ENCODE results near the gene POLH.
A peak's percentile ranks its signal among the peaks of the same experiment; 100 is the strongest.
"Not testable (repeated sequence)": the region's sequence is repeated elsewhere in the genome, so short reads cannot be mapped to it uniquely, and the experiment has no call there.

POLH gene
- total RNA-seq, result 5.4 to 28.1 (median 20.3) reads per million in 17 experiments

DNA sequence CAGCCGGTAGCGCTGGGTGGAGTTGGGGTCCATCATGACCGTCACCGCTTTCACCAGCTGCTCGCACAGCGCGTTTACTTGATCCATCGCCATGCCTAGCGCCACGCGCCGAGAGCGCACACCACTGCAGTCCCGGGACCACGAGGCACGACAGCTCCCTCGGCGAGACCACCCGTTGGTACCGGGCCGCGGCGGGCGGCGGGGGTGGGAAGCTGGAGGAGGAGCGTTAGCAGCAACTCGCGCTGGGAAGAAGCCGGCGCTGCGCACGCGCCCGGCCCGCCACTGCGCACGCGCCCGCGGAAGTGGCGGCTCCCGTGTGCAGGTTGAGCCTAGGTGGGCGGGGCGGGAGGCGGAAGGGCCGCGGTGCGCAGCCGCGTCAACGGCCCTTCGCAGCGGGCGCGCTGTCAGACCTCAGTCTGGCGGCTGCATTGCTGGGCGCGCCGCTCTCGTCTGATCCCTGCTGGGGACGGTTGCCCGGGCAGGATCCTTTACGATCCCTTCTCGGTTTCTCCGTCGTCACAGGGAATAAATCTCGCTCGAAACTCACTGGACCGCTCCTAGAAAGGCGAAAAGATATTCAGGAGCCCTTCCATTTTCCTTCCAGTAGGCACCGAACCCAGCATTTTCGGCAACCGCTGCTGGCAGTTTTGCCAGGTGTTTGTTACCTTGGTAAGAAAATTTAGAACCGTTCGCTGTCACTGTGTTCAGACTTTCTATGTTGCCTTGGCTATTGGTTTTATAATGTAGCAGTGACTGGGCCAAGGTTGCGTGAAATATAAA, at the start of gene POLH, which contains the start of gene XPO5:
Gene POLH (plus strand): TSS at position 414 of the 780 bp plus-strand sequence. CDS start 6,135 bp downstream, outside the sequence.
Gene XPO5 (minus strand): TSS at position 267 of the 780 bp plus-strand sequence. CDS start 174 bp downstream, at position 93.
- peak; percentile 96 to 98 (median 97) for DNase-seq

DNA sequence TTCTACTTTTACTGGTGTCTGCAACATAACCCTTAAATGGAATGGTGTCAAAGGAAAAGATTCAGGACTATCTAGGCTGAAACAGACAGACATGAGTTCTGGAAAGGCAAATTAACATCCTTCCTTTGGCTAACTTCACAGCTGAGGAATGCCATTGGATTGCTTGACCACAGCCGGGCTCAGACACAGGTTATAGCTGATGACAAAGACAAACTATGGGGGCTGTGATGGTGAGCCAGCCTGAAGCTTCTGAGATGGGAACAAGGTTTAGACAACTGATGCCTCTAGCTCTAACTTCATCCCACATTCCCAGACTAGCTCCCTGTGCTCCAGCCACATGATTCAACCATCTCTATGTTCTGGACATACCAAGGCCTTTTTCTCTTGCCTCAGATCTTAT, 43.8 kb upstream of the POLH start:
- no peak for DNase-seq

DNA sequence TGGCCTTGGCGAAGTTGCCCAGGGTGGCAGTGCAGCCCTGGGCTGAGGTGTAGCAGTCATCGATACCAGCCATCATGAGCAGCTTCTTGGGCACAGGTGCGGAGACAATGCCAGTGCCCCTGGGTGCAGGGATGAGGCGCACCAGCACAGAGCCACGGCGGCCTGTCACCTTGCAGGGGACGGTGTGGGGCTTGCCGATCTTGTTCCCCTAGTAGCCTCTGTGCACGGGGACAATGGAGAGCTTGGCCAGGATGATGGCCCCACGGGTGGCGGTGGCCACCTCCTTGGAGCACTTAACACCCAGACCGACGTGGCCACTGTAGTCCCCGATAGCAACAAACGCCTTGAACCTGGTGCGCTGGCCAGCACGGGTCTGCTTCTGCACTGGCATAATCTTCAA, 37.0 kb upstream of the POLH start:
- DNase-seq, result not testable (repeated sequence)

DNA sequence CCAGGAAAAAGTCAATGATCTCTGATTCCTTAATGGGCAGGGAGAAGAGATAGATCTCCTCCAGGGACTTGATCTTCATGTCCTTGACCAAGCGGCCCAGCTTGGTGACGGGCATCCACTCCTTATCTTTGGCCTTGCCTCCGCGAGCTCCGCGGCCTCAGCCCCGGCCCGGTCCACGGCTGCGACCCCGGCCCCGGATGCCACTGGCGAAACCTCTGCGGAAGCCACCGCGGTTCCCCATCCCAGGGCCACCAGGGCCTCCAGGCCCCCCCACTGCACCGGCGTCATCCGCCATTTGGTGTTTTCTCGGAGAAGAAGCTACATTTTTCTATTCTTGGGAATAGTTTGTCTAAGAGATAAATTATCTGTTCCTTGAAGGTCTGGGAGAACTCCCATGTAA, 36.6 kb upstream of the POLH start:
- DNase-seq, result not testable (repeated sequence)

DNA sequence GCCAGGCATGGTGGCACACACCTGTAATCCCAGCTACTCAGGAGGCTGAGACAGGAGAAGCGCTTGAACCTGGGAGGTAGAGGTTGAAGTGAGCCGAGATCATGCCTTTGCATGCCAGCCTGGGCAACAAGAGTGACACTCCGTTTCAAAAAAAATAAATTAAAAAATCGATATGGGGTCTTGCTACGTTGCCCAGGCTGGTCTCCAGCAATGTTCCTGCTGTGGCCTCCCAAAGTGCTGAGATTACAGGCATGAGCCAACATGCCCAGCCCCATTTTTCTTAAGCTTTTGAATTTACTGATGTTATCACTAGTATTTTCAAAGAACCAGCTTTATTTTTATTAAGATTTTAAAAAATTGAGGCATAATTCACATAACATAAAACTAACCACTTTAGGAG, 35.5 kb upstream of the POLH start:
- no peak for DNase-seq

DNA sequence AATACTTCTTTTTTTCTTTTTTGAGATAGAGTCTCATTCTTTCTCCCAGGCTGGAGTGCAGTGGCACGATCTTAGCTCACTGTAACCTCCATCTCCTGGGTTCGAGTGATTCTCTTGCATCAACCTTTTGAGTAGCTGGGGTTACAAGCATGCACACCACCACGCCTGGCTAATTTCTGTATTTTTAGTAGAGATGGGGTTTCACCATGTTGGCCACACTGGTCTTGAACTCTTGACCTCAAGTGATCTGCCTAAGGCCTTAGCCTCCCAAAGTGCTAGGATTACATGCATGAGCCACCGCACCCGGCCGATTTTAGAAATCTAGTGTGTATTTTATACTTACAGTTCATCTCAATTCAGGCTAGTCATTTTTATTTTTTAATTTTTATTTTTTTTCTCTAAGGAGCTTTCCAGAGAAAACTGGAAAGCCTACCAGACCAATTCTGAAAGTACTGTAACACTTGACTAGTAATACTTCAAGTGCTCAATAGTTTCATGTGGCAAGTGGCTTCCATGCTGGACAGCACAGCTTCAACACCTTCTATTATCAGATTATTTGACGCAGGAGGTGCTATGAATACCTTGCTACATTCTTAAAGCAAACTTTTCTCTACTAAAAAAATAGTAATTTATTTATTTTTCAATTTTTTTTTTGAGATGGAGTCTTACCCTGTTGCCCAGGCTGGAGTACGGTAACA, 34.1 kb upstream of the POLH start:
- DNase-seq, result no peak

DNA sequence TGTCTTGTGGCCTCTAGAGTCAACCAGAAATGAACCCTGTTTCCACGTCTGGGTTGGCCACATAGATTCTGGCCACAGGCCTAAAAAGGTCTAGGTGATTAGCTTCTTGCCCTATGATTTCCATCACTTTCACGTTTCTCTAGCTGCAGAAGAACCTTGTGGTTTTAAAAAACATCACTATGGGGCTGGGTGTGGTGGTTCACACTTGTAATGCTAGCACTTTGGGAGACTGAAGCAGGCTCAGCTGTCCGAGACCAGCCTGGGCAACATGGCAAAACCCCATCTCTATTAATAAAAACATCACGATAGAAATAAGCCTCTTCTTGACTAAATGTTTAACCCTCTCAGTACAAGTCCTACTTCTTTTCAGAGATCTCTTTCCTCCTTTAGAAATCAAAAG, 31.5 kb upstream of the POLH start:
- DNase-seq, result no peak

DNA sequence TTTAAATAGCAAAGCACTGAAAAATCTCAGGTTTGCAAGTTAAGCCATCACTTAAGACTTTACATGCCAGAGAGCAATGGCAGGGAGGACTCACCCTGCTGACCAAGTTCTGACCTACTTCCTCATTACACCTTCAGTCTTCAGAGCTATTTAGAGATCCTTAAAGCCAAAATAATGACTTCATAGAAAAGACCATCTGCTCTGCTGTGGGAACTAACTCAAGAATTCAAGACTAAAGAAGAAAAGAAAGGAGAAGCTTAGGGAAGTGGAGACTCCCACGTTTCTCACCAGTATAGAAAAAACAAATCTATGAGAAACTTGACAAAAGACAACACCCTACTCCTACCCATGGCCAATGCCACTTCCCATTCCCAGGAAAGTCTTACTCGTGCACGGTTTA, 28.8 kb upstream of the POLH start:
- DNase-seq, result peak; percentile 29 to 66 (median 47)

DNA sequence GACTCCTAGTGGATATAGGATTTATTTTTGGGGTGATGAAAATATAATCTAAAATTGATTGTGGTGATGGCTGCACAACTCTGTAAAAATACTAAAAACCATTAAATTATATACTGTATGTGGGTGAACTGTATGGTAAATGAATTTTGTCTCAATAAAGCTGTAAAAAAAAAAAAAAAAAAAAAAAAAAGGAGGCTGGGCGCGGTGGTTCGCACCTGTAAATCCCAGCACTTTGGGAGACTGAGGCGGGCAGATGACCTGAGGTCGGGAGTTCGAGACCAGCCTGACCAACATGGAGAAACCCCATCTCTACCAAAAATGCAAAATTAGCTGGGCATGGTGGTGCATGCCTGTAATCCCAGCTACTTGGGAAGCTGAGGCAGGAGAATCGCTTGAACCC, 18.4 kb upstream of the POLH start:
- DNase-seq, result not testable (repeated sequence)

DNA sequence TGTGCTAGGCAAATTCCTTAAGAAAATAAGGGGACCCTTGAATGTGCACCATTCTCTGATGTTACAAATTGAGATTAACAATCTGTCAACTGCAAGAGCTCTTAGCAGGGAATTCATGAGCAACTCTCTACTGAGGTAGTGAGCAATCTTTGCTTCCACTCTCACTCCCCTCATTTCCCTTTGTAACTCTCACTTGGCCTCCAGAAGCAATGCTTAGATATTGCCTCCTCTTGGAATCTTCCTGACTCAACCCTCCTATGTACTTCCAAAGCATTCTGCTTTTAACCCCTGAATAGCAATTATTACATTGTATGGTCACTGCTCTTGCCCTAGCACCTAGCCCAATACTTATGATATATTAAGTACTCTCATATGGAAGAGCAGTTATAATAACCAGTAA, 16.7 kb upstream of the POLH start:
- no peak for DNase-seq

DNA sequence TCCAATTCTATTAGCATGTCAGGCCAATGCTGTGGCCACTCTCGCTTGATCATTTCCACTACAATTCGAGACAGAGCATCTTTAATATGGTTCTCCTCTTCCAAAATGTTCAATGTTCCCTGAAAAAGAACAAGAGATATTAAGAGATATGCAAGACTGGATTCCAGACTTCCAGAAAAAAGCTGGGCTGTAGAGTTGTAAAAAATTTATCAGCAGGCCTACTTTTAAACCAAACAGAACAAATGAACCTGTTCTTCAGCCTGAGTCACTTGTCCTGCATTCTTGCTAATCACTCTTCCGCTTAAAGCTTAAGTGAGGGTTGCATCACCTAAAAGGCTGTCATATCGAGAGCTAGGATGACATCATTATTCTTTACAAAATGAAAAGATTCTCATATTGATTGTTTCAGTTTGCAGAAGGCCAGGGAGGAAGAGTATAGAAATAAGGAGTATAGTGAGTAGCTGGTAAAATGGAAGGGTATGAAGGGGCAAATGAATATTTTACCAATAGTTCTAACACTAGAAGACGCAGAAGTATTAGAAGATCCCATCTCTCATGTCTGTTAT, 5.0 kb upstream of the POLH start:
- DNase-seq, result peak in 3 of 4 experiments; percentile 3 to 11 (median 11)

DNA sequence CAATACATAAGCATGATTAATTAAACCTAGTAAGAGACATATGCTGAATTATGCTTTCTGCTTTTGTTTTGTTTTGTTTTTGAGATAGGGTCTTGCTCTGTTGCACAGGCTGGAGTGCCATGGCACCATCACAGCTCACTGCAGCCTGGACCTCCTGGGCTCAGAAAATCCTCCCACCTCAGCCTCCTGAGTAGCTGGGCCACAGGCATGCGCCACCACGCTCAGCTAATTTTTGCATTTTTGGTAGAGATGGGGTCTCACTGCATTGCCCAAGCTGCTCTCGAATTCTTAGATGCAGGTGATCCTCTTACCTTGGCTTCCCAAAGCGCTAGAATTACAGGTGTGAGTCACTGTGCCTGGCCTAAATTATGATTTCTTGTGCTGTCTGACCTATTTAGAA, 4.0 kb upstream of the POLH start:
- DNase-seq, result no peak

DNA sequence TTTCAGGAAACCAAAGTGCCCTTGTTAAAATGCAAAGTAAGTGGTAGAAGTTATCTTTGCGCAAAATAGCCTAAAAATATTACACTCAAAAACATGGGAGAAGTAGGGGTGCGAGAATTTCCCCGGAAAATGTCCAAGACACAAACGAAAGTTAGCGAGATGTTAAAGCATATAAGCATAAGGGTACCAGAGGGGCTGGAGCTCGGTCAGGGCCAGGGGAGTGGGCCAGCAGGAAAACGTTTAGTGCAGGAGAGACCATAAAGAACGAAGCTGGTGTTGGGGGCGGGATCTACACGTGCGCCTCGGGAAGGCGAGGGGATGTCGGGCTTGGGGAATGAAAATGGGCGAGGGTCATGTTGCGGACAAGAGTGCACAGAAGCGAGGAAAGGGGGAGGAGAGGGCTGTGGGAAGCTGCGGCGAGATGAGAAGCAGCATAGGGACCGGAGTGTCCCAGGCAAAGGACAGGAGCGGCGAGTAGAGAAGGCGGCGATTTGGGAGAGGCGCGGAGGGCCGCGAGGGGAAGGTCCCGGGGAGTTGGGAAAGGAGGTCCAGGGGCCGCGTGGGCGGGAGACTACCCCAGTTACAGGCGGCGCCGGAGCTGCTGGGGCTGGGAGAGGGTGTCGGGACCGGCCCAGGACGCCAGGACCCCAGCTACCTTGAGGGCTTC, 747 bp upstream of the POLH start:
- DNase-seq, result peak; percentile 52 to 81 (median 70)

DNA sequence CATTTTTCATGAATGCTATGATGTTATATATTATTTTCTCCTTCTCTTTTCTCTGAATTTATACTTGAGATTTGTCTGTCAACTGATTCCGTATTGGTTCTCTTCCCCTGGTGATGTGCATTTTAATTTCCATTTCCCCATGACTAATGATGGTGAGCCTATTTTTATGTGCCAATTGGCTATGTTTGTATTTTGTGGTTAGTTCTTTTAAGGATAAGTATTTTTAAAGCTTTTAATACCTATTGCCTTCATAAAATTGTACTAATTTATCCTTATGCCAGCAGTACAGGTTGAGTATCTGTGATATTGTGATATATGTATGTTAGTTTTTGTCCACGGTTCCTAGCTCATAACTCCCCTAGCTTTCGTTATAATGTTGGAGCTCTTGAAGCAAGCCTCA, 2.8 kb downstream of the POLH start:
- DNase-seq, result no peak

DNA sequence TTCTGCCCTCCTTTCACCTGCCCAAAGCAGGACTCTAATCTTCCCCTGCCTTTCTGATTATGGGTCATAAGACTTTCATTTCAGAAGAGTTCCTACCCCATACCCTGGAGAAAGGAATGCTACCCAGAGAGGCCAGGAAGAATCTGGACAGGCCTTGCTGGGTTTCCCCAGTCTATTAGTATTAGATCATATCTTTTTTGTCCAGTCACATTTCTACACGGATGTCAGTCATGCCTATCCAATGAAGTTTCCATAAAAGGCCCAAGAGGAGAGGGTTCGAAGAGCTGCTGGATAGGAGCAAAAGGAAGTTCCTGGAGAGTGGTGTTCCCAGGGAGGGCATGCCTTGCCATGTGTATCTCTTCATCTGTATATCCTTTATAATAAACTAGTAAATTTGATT, 3.2 kb downstream of the POLH start:
- no peak for DNase-seq

DNA sequence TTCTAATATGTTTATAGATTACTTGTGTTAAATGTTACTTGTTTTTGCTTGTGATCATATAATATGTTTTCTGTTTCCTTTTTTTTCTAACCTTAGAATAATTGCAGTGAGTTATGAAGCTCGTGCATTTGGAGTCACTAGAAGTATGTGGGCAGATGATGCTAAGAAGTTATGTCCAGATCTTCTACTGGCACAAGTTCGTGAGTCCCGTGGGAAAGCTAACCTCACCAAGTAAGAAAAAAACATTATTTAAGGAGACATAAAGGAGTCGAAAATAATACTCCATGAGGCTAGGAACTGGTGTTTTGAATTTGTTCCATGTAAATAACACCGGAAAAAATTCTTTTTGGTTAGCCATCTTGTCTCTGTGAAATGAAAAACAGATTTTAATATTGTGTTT, 6.9 kb downstream of the POLH start:
- DNase-seq, result no peak

DNA sequence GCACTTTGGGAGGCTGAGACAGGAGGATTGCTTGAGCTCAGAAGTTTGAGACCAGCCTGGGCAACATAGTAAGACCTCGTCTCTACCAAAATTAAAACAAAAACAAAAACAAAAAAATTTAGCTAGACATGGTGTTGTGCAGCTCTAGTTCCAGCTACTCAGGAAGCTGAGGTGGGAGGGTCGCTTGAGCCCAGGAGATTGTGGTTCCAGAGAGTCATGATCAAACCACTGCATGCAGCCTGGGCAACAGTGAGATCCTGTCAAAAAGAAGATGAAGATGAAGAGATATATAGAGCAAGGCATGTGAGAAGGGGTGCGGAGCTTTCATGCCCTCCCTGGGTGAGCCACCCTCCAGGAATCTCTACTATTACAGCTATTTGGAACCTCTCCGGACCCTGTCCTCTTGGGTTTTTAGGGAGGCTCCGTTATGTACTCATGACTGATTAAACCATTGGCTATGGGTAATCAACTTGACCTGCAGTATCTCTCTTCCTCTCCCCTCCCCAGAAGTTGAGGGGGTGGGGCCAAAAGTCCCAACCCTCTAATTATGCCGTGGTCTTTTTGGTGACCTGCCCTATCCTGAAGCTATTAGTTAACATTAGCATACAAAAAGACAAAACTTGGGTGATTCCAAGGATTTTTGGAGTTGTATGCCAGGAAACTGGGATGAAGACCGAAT, 9.0 kb downstream of the POLH start:
- DNase-seq, result no peak

DNA sequence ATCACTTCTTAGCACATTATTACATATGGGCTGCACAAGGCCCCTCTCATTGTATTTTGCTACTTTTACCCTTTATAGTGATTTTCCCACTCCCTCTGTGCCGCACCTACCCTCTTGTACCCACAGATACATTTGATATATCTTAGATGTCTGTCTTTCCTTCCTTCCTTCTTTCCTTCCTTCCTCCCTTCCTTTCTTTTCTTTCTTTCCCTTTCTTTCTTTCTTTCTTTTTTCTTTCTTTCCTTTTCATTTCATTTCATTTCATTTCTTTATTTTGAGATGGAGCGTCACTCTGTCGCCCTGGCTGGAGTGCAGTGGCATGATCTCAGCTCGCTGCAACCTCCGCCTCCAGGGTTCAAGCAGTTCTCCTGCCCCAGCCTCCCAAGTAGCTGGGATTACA, 12.2 kb downstream of the POLH start:
- DNase-seq, result no peak

DNA sequence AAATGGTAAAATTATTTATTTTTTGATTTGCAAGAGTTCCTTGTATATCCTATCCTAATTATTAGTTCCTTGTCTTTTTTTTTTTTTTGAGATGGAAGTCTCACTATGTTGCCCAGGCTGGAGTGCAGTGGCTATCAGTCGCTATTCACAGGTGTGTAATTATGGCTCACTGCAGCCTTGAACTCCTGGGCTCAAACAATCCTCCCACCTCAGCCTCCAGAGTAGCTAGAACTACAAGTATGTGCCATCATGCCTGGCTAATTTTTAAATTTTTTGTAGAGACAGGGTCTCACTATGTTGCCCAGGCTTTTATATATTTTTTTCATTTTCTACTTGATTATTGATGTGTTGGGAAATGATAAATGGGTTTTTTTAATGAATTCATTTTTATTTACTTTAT, 13.6 kb downstream of the POLH start:
- not testable (repeated sequence) for DNase-seq

DNA sequence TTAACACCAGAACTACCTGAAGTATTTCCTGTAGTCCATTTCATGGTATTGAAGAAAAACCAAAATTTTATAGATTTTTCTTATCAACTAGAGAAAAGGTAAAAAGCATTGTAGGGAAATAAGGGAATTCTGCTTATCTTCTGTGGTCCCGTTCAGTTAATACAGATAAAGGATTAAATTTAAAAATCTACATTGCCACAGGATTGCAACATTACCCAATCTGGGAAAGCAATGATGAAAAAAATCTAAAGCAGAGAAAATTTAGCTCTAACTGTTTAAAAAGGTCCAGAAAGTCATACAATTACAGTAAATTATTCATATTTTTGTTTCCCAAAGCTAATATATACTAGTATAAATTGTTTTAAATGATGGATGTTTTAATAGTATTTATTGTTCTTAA, 18.0 kb downstream of the POLH start:
- no peak for DNase-seq

DNA sequence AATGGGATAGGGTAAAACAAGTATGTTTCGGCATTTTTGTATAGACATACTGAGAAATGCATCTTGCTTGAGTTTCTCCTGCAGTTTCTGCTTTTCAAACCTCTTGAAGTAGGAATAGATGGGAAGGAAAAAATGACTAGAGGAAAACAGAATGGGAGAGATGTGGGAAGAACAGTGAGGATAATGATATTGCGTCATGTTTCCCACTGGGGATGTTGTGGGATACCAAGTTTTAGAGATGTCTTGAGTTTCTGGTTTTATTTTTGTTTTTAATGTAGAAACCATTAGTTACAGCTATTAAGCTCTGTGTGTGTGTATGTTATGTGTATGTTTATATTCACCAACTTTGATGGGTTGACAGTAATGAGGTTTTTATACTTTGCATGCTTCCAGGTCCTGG, 24.6 kb downstream of the POLH start:
- DNase-seq, result no peak

DNA sequence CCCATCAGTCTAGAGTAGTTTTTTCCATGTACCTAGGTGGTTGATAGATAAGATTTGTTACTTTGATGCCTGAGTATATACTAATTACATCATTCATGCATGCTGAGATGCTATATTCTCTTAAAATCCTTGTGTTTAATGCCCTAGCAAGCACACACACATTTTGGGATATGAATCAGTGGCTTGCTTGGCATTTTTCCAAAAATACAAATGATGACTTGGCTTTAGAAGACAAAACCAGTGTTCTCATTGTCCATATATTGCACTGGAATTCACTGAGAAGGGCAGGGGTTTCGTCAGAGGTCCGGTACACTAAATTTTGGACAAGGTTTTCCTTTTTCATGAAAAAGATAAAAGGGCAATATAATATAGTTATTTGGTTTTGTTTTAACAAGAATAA, 28.2 kb downstream of the POLH start:
- DNase-seq, result no peak

DNA sequence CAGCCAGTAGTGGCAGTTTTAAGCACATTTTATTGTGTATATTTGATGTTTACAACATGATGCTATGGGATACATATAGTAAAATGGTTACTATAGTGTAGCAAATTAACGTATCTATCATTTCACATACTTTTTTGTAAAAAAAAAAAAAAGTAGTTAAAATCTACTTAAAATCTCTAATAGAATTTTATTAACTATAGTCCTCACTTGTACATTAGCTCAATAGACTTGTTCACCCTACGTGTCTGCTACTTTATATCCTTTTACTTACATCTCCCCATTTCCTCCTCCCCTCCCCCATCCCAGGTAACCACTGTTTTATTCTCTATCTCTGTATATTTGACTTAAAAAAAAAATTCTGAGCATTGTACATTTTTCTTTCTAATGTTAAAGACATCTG, 30.0 kb downstream of the POLH start:
- no peak for DNase-seq
